ENCODE measurements around the gene ADARB2. TPM values are rescaled to one million over a fixed set of nuclear protein-coding genes. Genes with fewer than 3 reads are reported as not detected.
"Not testable (repeated sequence)": the region's sequence is repeated elsewhere in the genome, so short reads cannot be mapped to it uniquely, and the experiment has no call there.

Gene ADARB2
- total and polyA plus RNA-seq, 7 experiments from 2014 or later, result 0.05 to 13.6 (median 6.3) TPM; not detected in 3

DNA sequence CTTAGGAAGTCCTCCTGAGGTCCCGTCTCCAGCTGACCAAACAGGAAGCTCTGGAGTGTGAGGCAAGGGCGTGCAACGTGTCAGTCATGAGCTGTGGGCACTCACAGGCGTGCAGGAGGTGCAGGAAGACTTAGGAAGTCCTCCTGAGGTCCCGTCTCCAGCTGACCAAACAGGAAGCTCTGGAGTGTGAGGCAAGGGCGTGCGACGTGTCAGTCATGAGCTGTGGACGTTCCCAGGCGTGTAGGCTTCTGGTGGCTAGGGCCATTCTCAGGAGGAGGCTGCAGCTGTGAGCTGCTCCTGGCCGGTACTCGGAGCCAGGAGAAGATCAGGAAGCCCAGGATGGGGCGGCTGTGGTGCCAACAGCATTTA, 489.1 kb downstream of the ADARB2 start:
- ATAC-seq; intact Hi-C loops (cut with micrococcal nuclease); H3K4me1 ChIP-seq (ENCODE audit: control insufficient read depth in 2 of 2, insufficient read depth in 2 of 2, low read length in 2 of 2); H3K4me3 ChIP-seq (ENCODE audit: low read length); H3K27ac ChIP-seq (ENCODE audit: low read depth, low read length); H3K9me3 ChIP-seq (ENCODE audit: control insufficient read depth in 2 of 3, low read length in 3 of 3); H3K27ac Mint-ChIP-seq; H3K4me3 Mint-ChIP-seq; DNase-seq; CTCF ChIA-PET; POLR2A ChIA-PET; H3K36me3 ChIP-seq (ENCODE audit: control insufficient read depth in 2 of 3, insufficient read depth in 3 of 3, low read length in 3 of 3); H3K27me3 ChIP-seq (ENCODE audit: control insufficient read depth in 2 of 2, insufficient read depth in 2 of 2, low read length in 2 of 2); H3K36me3 Mint-ChIP-seq: not testable (repeated sequence)
- peaks cover 48 to 59% (median 54%) of the 10 kb centered on the region in 5 donors for H3K27me3 Mint-ChIP-seq
- H3K9me3 Mint-ChIP-seq, result peaks cover 0 to 14% (median 3%) of the 10 kb centered on the region in 11 donors
- peaks cover under 1 to 16% (median 6%) of the 10 kb centered on the region in 7 donors for H3K4me1 Mint-ChIP-seq

DNA sequence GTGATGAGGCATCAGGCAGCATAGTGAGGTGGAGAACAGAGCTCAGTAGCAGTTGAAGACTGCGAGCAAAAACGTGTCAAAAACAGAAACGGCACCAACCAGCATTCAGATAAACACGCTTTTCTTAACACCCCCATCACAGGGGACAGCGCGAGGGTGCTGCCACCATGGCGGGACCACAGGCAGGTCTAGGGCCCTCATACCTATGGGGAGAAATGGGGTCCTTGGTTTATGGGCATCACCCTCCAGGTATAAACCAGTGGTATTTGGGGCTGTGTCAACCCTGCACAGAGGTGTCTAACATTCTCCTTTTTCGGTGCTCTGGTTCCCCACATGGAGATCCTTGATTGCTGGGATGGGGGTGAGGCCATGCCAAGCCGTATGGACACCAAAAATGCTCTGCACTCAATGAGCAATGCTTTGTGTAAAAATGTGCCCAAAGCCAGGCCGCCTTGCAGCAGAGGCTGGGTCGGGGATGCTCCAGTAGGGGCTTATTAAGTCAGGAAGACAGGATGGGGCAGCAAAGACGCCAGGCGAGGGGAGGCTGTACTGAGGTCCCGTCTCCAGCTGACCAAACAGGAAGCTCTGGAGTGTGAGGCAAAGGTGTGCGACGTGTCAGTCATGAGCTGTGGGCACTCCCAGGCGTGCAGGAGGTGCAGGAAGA, 489.6 kb downstream of the ADARB2 start:
- peaks cover 45 to 61% (median 54%) of the 10 kb centered on the region in 5 donors for H3K27me3 Mint-ChIP-seq
- Histone ChIP-seq H3K36me3 (ENCODE audit: control insufficient read depth in 2 of 3, insufficient read depth in 3 of 3, low read length in 3 of 3) (no peaks in the 10 kb centered on the region), H3K4me1 (ENCODE audit: control insufficient read depth in 2 of 2, insufficient read depth in 2 of 2, low read length in 2 of 2) (peaks cover 0 to 4% of the 10 kb centered on the region in 2 donors), H3K27me3 (ENCODE audit: control insufficient read depth in 2 of 2, insufficient read depth in 2 of 2, low read length in 2 of 2) (peaks cover 0 to 6% of the 10 kb centered on the region in 2 donors), H3K4me3 (ENCODE audit: low read length) (no peak overlapping the region), H3K9me3 (ENCODE audit: control insufficient read depth in 2 of 3, low read length in 3 of 3) (no peaks in the 10 kb centered on the region), H3K27ac (ENCODE audit: low read depth, low read length) (no peak overlapping the region)
- intact Hi-C loops (cut with micrococcal nuclease), result no loop called here
- peaks cover 0 to 13% (median 5%) of the 10 kb centered on the region in 7 donors for H3K4me1 Mint-ChIP-seq
- POLR2A ChIA-PET, result no interaction called here
- no peak overlapping the region for H3K27ac Mint-ChIP-seq
- H3K4me3 Mint-ChIP-seq, result no peak overlapping the region
- CTCF ChIA-PET, result no interaction called here
- no peaks in the 10 kb centered on the region for H3K36me3 Mint-ChIP-seq
- ATAC-seq (no peak), DNase-seq (no peak)
- peaks cover 0 to 13% (median 2%) of the 10 kb centered on the region in 11 donors for H3K9me3 Mint-ChIP-seq

DNA sequence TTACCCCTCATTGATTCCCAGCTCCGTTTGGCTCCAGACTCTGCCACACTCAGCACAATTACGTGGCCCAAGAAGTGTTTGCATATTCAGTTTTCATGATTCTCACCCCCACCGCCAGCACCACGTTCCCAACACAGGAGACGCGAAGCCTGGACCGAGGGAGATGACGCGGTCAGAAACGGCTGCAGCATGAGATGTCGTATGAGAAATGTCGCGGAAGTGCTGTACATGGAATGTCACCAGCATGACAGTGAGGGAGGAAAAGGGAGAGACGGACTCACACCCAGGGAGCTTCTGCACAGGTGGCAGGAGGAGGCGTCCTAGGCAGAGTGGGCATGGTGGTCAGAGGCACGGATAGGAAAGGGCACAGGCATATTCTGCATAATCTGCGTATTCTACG, 492.8 kb downstream of the ADARB2 start:
- DNase-seq (no peak), ATAC-seq (no peak)
- Mint-ChIP-seq H3K36me3 (peaks cover 0 to 2% (median 0%) of the 10 kb centered on the region in 5 donors), H3K4me1 (peaks cover 0 to 28% (median 9%) of the 10 kb centered on the region in 7 donors), H3K9me3 (peaks cover 0 to 13% (median 3%) of the 10 kb centered on the region in 11 donors), H3K27ac (no peak overlapping the region), H3K27me3 (peaks cover 26 to 54% (median 37%) of the 10 kb centered on the region in 5 donors), H3K4me3 (no peak overlapping the region)
- H3K4me3 ChIP-seq (ENCODE audit: low read length), result no peak overlapping the region
- H3K4me1 ChIP-seq (ENCODE audit: control insufficient read depth in 2 of 2, insufficient read depth in 2 of 2, low read length in 2 of 2), result peaks cover 6 to 8% of the 10 kb centered on the region in 2 donors
- CTCF ChIA-PET, result no interaction called here
- no peaks in the 10 kb centered on the region for H3K9me3 ChIP-seq (ENCODE audit: control insufficient read depth in 2 of 3, low read length in 3 of 3)
- intact Hi-C loops (cut with micrococcal nuclease), result no loop called here
- H3K36me3 ChIP-seq (ENCODE audit: control insufficient read depth in 2 of 3, insufficient read depth in 3 of 3, low read length in 3 of 3), result no peaks in the 10 kb centered on the region
- H3K27ac ChIP-seq (ENCODE audit: low read depth, low read length), result no peak overlapping the region
- peaks cover 0 to 4% of the 10 kb centered on the region in 2 donors for H3K27me3 ChIP-seq (ENCODE audit: control insufficient read depth in 2 of 2, insufficient read depth in 2 of 2, low read length in 2 of 2)
- POLR2A ChIA-PET, result no interaction called here

DNA sequence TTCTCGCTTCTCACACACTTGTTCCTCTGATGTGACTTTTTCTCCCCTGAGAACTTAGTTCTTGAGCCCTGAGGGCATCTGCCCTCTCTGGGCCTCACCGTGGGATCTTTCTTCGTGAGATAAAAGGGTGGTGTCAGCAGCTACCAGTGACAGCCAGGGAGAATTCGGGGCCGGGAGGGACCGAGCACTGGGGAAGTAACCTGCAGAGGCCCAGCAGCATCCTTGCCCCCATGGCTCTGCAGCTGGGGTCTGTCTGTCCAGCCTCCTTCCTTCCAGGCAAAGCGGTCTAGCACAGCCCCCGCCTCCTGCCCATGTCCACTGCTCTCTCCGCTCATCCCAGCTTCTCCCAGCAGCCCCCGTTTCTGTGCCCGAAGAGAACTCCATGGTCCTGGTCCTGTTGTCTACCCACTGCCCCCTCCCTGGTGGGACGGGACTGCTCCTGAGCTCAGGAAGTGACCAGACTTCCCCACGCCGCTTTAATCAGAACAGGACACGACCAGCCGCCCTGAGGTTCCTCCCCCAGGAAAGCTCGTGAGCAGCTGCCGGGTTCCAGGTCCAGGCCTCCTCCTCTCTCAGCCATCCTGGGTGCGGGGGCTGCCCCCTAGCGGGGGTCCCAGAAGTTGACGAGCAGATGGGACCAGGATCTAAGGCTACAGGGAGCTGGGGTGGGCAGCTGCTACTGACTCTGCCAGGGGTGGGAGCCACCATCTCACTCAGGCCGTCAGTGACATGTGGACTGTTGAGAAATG, 493.7 kb downstream of the ADARB2 start:
- Mint-ChIP-seq H3K9me3 (peaks cover 0 to 13% (median 3%) of the 10 kb centered on the region in 11 donors), H3K4me1 (peaks cover 0 to 28% (median 9%) of the 10 kb centered on the region in 7 donors), H3K36me3 (peaks cover 0 to 2% (median 0%) of the 10 kb centered on the region in 5 donors), H3K4me3 (no peak overlapping the region), H3K27me3 (peaks cover 23 to 49% (median 33%) of the 10 kb centered on the region in 5 donors), H3K27ac (no peak overlapping the region)
- no peak overlapping the region for H3K4me3 ChIP-seq (ENCODE audit: low read length)
- DNase-seq (no peak), ATAC-seq (no peak)
- CTCF ChIA-PET, result no interaction called here
- H3K27ac ChIP-seq (ENCODE audit: low read depth, low read length), result no peak overlapping the region
- peaks cover 6 to 8% of the 10 kb centered on the region in 2 donors for H3K4me1 ChIP-seq (ENCODE audit: control insufficient read depth in 2 of 2, insufficient read depth in 2 of 2, low read length in 2 of 2)
- intact Hi-C loops (cut with micrococcal nuclease), result no loop called here
- H3K36me3 ChIP-seq (ENCODE audit: control insufficient read depth in 2 of 3, insufficient read depth in 3 of 3, low read length in 3 of 3), result no peaks in the 10 kb centered on the region
- POLR2A ChIA-PET, result interaction anchor here (1.0 kb wide), 1 partner anchor 13 kb away, joined by 3 read pairs; no protein-coding TSS in a partner anchor
- H3K27me3 ChIP-seq (ENCODE audit: control insufficient read depth in 2 of 2, insufficient read depth in 2 of 2, low read length in 2 of 2), result no peaks in the 10 kb centered on the region
- H3K9me3 ChIP-seq (ENCODE audit: control insufficient read depth in 2 of 3, low read length in 3 of 3), result no peaks in the 10 kb centered on the region

DNA sequence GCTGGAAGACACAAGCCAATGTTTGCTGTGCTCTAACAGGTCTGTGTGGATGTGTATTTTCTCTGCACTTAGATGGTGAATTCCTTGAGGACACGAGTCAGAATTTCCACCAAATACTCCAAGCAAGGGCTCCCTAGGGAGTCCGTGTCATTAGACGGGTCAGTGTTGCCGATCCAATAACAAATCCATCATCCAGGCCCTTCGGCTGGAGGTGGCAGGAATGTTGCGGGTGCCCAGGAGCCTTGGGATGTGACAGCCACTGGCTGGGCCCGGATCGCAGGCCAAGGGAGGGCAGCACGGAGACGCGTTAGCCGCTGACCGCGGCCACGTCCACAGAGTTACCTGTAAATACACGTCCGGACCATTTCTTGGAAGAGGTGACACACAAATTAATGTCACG, 494.4 kb downstream of the ADARB2 start:
- Mint-ChIP-seq H3K4me3 (no peak overlapping the region), H3K36me3 (peaks cover 0 to 2% (median 0%) of the 10 kb centered on the region in 5 donors), H3K9me3 (peaks cover 0 to 12% (median 3%) of the 10 kb centered on the region in 11 donors), H3K4me1 (peaks cover 0 to 27% (median 9%) of the 10 kb centered on the region in 7 donors), H3K27me3 (peaks cover 18 to 45% (median 29%) of the 10 kb centered on the region in 5 donors), H3K27ac (peak overlapping the region in 1 of 9 donors; percentile 17)
- H3K27ac ChIP-seq (ENCODE audit: low read depth, low read length), result no peak overlapping the region
- no peak for DNase-seq
- H3K27me3 ChIP-seq (ENCODE audit: control insufficient read depth in 2 of 2, insufficient read depth in 2 of 2, low read length in 2 of 2), result no peaks in the 10 kb centered on the region
- H3K36me3 ChIP-seq (ENCODE audit: control insufficient read depth in 2 of 3, insufficient read depth in 3 of 3, low read length in 3 of 3), result no peaks in the 10 kb centered on the region
- ATAC-seq, result no peak
- CTCF ChIA-PET, result no interaction called here
- intact Hi-C loops (cut with micrococcal nuclease), result no loop called here
- peaks cover 6 to 8% of the 10 kb centered on the region in 2 donors for H3K4me1 ChIP-seq (ENCODE audit: control insufficient read depth in 2 of 2, insufficient read depth in 2 of 2, low read length in 2 of 2)
- POLR2A ChIA-PET, result interaction anchor here (0.6 to 1.0 kb wide), 2 partner anchors 14 to 89 kb away, joined by 3 read pairs; no protein-coding TSS in a partner anchor
- no peak overlapping the region for H3K4me3 ChIP-seq (ENCODE audit: low read length)
- no peaks in the 10 kb centered on the region for H3K9me3 ChIP-seq (ENCODE audit: control insufficient read depth in 2 of 3, low read length in 3 of 3)

DNA sequence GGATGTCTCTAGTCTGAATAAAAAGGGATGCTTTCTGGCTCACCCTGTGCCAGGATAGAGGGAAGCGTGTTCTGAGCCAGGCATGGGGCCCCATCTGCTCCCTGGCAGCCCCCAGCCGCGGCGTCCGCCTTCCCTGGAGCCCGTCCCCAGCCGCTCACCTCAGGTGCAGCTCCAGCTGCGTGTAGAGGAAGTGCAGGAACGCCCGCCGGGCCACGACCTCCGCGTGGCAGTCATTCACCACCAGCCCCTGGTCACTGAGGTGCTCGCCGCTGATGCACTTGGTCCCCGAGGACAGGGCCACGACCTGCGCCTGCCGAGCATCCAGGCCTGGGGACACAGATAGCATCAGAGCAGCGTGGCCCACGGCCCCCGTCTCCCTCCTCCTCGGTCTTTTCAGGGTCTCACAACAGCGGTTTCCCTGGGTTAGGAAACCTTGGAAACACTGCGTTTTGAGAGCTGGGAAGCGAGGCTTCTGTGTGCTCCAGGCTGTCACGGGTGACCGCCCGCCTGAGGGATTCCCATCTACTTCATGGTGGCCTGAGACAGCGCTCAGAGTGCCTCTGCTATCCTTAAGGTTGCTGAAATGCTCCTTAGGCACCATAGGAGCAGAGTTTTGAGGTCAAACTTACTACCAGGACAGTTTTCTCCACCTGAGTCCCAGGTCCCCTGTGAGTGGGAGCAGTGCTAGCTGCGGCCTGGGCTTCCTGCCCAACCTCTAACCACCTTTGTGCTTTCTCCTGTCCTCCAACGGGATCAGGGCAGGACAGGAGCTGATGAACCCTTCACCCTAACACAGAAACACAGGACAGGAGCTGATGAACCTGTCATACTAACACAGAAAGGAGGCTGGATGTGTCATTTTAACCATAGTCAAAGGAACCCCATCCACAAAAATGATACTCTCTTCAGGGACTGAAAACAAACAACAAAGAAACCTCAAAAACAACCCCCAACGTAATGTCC, 495.1 kb downstream of the ADARB2 start:
- peaks cover 12 to 38% (median 23%) of the 10 kb centered on the region in 5 donors for H3K27me3 Mint-ChIP-seq
- peaks cover 6 to 8% of the 10 kb centered on the region in 2 donors for H3K4me1 ChIP-seq (ENCODE audit: control insufficient read depth in 2 of 2, insufficient read depth in 2 of 2, low read length in 2 of 2)
- peaks cover 0 to 12% (median 2%) of the 10 kb centered on the region in 11 donors for H3K9me3 Mint-ChIP-seq
- H3K4me3 Mint-ChIP-seq, result peak overlapping the region in 1 of 10 donors; percentile 36
- H3K36me3 Mint-ChIP-seq, result peaks cover 0 to 2% (median 0%) of the 10 kb centered on the region in 5 donors
- H3K4me3 ChIP-seq (ENCODE audit: low read length), result no peak overlapping the region
- intact Hi-C loops (cut with micrococcal nuclease), result no loop called here
- ATAC-seq, result no peak
- H3K27me3 ChIP-seq (ENCODE audit: control insufficient read depth in 2 of 2, insufficient read depth in 2 of 2, low read length in 2 of 2), result no peaks in the 10 kb centered on the region
- no peaks in the 10 kb centered on the region for H3K36me3 ChIP-seq (ENCODE audit: control insufficient read depth in 2 of 3, insufficient read depth in 3 of 3, low read length in 3 of 3)
- peak overlapping the region in 1 of 9 donors; percentile 17 for H3K27ac Mint-ChIP-seq
- POLR2A ChIA-PET, result interaction anchor here (0.6 kb wide), 1 partner anchor 89 kb away, joined by 3 read pairs; no protein-coding TSS in a partner anchor
- no peak overlapping the region for H3K27ac ChIP-seq (ENCODE audit: low read depth, low read length)
- CTCF ChIA-PET, result no interaction called here
- no peaks in the 10 kb centered on the region for H3K9me3 ChIP-seq (ENCODE audit: control insufficient read depth in 2 of 3, low read length in 3 of 3)
- peaks cover 0 to 24% (median 9%) of the 10 kb centered on the region in 7 donors for H3K4me1 Mint-ChIP-seq
- no peak for DNase-seq

Data from naive thymus-derived CD4-positive, alpha-beta T cell (primary cell).